Frontal cortex (tissue), 4 donors: ENCODE results near the gene ANKFN1. TPM values are rescaled to one million over a fixed set of nuclear protein-coding genes. Genes with fewer than 3 reads are reported as not detected.

Experiments
- DNase-seq, 2 donors: peaks; one replicate each; pipeline ENCODE4 v3.0.0; 2012; ENCODE audit warnings: low spot score in 2 of 2
- FAIRE-seq: peaks from 2 replicates; lab custom pipeline; 2012; peaks lifted over from hg19 to GRCh38; lab: Jason Lieb, UNC
- total RNA-seq: library from RNA; depleted of rRNA; stranded (reverse); fragments of >200 nt; gene quantifications from one replicate; pipeline ENCODE4 v1.2.3, GENCODE V29; 2014
- donor health status: control.
- donor health status: control.
- donor health status: control.

The ANKFN1 gene
- total RNA-seq, 1 donor from 2014 or later = 2.4 TPM

DNA sequence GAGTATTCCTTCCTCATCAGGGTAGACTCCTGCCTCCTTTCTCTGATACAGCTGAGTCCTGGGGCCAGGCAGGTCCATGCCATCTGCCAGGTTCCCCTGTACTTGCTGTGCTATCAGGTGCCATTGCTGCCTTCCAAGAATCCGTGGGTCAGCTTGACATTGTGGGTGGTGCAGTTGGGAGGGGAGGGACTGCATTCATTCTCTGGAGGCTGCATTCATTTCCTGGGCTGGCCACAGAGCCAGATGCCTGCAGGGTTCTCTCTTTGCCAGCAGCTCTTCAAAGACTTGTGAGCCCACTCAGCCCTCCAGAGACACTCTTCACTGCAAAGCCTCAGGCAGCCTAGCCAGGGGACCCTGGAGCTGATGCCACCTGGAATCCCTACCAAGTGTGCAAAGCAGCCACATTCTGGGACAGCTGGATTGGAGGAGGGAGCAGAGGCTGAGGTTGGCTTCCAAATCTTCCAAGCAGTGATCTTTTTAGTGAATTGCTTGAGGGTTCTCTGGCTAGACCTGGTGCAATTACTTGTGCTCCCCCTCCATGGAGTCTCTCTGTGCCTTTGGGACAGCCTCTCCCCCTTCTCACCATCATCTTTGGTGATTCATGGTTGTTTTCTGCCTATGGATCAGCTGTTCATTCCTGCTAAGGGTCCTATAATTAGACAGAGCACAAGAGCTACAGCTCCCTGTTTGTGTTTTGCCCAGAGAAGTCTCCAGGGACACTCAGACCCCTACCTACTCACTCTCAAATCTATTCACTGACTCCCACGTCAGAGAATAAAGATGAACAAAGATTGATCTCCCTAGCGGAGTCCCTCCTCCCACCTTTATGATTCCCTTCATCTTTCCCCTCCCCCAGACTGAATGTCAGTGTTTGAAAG, 20.9 kb downstream of the ANKFN1 start:
- DNase-seq (no peak), FAIRE-seq (no peak)

DNA sequence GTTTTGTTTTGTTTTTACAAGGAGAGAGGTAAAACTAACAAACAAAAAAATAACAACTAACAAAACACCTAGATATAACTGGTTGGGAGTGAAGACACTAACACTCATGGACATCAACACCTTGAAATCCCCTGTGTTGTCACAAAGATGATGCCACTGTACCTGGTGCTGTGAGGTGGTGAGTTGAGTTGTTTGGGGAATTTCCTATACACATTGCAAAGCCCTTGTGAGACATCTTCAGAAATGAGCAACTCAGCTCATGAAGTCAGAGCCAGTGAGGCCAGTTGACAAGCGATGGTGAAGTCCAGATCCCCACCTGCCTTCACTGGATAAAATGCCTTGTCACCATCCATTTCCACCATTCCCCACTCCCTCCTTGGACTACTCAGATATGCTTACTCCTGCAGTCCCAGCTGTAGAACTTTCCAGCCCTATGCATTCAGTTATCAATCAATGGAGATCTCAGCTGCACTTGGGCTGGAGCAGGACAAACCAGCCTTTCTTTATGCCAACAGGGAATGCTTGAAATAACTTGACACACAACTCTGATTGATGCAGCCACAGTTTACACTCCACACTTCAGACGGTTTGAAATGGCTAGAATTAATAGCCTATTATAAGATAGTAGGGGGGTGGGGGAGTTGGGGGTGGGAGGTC, 22.2 kb downstream of the ANKFN1 start:
- DNase-seq (no peak), FAIRE-seq (no peak)

DNA sequence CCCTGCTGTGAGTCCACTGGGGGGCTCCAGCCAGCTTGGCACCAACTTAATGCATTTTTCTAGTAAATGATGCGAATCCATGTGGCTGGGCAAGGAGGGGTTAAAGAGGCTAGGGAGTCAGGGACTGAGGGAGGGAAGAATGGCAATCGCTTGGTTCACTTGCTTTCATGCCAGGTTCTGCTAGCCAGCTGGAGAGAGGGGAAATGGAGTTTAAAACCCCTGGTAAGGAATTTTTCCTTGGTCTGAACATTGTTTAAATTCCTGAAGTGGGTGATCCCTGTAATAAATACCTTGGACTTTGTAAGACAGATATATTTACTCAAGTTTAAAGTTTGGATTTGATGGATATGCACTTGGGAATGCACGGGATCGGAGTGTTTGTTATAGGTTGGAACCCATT, 22.8 kb downstream of the ANKFN1 start:
- no peak for DNase-seq

DNA sequence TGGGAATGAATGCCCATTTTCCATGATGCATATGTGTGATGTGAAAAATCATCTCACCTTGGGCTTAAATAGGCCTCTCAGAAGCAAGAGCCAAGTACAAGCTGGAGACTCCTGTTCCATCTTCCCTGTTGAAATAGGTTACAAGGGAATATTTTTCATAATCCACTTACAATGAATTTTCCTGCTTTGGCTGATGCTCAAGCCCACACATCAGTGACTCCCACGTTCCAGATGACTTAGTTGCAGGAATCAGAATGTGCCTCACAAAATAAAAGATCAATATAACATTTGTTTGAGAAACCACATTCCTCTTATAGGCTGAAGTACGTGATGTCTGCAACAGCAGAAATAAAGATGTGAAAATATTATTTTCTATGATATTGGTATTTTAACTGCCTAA, 24.1 kb downstream of the ANKFN1 start:
- DNase-seq (no peak), FAIRE-seq (no peak)

More for the DNA sequence above, 22.8 kb downstream of the ANKFN1 start:
- FAIRE-seq = no peak

DNA sequence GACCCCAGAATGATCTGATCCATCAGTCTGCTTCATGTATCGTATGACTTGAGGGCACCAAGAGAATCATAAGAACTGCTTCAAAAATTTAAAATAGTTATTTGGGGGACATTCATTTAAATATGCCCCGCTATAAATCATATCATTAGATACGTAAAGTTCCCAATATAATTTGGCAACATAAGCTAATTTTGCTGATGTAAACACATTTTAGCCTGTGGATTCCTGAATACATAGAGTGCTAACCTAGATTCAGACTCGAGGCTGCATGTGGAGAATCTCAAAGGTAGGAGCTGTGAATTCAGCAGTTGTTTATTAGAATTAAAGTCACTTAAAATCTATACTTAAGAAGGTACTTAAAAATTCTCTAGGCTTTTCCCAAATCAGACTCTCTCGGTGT, 24.9 kb downstream of the ANKFN1 start:
- FAIRE-seq = no peak

DNA sequence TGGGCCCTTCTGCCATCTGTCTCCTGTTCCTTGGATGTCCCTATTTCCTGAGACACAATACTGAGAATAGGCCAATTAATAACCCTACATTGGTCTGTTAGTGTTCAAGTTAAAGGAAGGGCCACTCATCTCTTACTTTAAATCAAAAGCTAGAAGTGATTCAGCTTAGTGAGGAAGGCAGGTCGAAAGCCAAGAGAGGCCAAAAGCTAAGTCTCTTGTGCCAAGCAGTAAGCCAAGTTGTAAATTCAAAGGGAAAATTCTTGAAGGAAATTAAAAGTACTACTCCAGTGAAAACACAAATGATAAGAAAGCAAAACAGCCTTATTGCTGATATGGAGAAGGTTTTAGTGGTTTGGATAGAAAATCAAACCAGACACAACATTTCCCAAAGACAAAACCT, 28.8 kb downstream of the ANKFN1 start:
- no peak for FAIRE-seq
- DNase-seq = no peak

More for the DNA sequence above, 24.9 kb downstream of the ANKFN1 start:
- DNase-seq = no peak

DNA sequence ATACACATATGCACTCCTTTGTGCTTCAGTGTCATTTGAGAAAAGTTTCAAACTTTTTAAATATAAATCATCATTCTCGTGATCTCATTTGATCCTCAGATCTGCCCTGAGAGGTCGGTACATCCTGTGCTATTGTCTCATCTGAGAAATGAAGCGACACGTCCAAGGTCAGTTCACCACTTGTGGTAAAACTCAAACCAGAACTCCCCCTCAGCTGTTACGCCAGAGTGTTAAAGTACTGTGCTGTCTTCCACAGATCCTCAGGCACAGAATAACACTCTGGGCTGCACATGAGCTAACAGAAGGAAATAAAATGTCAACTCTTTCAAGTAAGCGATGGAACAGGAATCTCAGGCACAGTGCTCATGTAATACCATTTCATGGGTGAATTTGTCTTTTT, 31.4 kb downstream of the ANKFN1 start:
- no peak for FAIRE-seq
- DNase-seq = no peak

DNA sequence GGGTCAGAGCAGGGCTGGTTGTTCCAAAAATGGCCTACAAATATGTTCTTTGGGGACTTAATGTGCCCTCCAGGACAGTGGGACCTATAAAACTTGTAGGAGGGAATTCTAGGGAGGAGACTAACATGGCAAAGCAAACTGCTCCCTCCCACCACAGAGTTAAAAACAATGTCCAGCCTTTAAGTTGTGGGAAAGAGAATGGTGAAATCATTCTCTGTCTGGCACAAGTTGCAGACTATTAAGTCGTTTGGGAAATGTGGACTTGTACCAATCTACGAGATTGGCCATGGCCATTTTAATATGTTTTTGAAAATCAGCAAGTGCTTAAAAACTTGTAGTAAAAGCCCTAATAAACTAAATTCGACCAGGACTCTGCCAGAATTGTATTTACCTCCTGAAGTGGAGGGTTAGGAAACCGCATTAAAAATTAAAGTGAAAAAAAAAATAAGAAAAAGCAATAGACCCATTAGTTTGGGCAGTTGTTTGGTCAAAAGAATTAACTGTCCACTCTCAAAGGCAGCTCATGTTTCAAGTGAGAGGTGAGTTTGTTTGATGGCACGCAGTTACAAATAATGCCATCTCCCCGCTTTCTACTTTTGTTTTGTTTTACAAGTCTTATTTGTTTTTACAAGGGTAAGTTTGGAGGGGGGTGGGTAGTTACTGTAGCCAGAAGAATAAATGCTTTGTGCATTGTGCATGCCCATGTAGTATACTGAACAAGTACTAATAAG, 32.4 kb downstream of the ANKFN1 start:
- FAIRE-seq (no peak), DNase-seq (no peak)

DNA sequence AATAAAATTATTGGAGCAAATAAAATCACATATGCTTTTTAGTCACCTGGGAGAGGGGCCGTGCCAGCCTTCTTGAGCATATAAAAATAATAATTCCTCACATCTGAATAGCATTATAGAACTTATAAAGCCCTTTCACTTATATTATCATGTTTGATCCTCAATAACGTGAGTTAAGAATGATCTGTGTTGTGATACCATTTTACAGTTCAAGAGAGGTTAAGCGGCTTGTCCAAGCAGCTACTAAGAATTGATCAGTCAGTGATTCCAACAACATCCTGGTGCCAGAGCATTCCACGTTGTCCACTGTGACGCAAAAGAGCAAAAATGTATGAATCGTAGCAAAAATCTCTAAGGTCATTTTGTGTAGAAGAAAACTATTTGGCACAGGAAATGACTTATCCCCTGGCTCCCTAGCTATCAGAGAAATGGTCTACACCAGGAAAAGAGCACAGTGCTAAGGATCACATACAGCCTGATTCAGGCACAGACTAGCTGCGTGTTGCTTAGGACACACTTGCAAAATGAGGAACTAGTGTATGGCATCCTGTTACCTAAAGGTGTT, 33.0 kb downstream of the ANKFN1 start:
- no peak for FAIRE-seq
- no peak for DNase-seq

DNA sequence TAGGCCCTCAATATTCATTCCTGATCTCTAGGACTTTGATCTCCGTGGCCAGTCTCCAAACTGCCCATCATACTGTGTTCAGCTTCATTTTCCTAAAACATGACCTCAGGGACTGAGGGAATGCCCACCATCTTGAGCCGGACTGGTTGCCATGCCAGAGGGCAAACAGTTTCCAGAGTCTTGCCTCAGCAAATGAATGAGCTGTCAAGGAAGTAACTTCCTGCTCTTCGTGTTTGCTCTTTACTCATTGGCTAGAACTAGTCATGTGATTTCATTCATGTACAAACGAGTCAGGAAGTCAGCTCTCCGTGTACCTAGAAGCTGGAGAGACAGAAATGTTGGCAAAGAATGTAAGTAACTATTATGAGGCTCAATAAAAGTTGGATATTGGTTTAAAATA, 50.2 kb downstream of the ANKFN1 start:
- FAIRE-seq = no peak
- no peak for DNase-seq

DNA sequence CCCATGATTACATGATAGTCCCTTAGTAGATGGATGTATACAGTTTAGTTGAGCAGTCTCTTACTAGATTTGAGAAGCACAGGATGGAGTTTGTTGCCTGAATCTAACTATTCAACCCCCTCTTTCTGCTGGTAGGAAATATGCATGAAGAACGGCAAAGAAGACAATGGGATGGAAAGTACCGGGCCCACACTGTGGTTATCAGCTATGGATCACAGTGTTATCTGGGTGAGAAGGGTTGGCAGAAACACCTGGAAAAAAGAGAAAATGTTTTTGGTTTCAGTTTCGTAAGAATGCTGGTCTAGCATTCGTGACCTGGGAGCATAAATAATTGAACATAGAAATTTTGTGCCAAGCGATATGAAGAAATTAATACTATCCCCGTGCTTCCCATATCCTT, 53.1 kb downstream of the ANKFN1 start:
- DNase-seq = no peak
- FAIRE-seq = no peak

DNA sequence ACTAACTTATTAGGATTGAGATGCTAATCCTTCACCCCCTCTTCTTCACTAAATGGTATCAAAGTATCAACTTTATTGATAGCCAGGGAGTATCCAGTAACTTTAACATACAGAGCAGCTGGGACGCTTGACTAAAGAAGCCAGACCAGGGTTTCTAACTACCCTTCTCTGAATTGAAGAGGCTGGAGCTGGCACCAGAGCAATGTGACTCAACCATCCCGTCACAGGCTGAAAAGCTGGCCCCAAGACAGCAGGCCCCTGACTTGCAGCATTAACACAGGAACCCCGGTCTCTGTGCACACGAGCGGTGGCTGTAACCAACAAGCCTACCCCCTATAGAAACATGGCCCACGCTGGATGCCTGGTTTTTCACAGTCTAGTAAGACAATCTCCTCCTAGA, 59.8 kb downstream of the ANKFN1 start:
- DNase-seq (no peak), FAIRE-seq (no peak)

DNA sequence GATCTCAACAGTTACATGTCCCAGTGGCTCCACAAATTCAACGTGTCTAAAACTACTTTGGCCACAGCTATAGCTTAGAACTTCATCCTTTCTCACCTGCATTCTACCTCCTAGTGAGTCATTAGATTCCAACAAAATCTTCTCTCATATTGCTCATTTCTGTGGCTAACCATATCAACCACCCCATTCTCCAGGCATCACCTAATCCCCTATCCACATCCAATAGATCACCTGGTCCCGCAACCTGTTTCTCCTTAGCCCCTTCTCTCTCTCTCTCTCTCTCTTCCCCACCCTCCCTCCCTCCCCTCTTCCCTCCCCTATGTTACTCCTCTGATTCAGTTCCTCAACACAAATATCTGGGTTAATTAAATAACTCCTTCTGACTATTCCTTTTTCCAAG, 64.6 kb downstream of the ANKFN1 start:
- no peak for FAIRE-seq

DNA sequence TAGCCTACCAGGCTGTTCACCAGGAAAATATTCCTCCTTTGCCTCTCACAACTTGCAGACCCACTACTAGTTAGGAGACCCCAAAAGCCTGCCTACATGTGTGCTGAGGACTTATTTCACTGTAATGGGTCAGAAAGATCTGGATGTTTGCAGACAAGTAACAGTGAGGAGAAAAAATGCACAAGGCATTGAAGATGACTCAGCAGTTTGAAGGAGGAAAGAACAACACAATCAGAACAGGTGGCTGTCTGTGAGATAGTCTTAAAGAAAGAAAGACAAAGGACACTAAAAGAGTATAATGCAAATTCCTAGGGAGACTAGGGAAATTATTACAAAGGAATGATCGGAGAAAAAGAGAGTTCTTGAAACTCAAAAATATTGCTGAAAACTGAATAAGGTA, 69.0 kb downstream of the ANKFN1 start:
- no peak for DNase-seq
- FAIRE-seq = no peak

More for the DNA sequence above, 64.6 kb downstream of the ANKFN1 start:
- no peak for DNase-seq

DNA sequence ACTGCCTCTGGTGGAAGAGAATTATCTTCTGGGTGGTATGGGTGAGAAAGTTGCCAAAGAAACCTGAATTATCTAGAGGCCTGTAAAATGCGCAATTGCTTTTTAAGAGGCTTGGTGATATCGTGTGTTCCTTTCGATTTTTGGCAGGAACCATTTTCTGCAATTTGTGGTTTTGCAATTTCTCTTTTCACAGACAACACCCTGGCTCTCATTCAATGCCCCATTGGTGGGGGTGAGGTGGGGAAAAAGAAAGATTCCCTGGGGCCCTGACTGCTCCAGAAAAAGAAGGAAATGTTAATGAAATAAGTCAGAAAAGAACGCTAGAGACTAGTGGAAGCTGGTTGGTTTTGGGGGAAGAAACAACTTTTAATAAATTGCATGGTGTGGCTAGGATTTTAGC, 77.4 kb downstream of the ANKFN1 start:
- FAIRE-seq (no peak), DNase-seq (no peak)

DNA sequence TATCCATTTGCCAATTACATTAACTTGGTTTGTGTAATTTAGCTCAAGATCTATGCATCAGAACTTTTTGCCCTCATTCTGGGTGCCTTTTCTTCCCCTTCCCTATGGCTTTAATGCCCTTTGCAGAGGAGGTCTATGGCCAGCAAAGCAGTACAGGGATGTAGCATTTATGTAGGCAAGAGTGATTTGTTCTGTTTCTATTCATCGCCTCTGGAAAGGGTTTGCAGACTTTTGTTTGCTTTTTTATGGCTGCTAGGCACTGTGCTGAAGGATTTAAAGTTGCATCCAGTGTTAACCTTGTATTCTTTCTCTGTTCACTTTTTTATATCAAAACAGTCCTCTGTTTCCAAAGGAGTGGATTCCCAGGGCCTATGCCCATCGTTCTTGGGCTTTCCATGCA, 78.0 kb downstream of the ANKFN1 start:
- FAIRE-seq (no peak), DNase-seq (no peak)

DNA sequence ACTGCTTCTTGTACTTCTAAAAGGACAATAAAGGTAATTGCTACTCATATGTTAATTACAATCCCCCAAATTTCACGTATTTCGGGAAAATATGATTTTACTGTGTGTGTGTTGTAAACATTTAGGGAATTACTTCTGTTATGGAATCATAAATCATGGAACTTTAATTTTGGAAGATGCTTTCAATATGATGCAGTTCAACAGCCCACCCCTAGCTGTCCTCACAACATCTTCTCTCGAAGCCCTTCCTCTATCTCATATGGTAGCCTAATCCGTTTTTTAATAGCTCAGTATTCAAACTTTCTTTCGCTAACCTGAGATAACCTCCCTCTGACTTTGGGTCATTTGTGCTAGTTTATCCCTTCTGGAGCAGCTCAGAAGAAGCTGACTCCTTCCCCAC, 78.4 kb downstream of the ANKFN1 start:
- no peak for DNase-seq
- FAIRE-seq = no peak

DNA sequence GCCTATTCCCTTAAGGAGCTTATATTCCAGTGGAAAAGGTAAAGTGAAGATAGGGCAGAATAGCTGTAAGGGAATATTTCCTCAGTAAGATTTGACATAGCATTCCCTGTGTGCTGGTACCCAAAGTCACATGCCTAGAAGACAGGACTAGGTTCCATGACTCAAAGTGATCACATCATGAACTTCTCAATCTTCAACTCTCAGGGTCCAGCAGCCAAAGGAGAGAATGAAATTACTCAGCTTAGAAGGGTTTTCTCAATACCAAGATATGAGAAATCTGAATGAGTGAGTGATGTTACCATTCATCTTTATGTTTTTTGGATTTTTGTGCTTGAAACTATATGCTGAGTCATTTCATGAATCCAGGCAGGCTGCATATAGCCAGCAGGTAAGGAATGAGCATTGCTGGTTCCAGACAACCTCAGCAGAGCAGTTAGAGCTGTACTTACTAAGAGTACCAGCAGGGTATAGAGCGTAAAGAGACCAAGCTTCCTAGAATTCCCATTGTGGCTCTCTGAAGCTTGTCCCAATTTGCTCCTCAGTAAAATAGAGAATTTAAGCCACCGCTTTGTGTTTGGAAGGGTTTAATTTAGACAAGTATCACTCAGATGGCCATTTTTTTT, 91.1 kb downstream of the ANKFN1 start:
- DNase-seq = no peak

DNA sequence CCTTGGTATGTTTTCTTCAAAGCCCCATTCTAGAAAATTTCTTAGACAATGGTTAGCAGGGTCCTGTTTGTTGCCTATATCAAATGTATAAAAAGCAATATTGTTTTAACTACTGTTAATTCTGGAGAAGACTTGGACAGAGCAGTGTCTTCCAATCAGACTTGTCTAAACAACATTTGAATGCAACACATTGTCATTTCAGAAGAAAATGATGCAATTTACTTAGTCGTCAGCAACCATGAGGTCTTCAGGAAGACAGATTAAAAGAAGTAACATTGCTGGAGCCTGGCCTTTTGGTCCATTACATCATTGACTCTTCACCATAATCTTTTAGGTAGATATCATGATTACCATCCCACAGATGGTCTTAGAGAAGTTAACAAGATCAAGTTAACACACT, 94.5 kb downstream of the ANKFN1 start:
- DNase-seq (no peak), FAIRE-seq (no peak)

More for the DNA sequence above, 91.1 kb downstream of the ANKFN1 start:
- FAIRE-seq = no peak

DNA sequence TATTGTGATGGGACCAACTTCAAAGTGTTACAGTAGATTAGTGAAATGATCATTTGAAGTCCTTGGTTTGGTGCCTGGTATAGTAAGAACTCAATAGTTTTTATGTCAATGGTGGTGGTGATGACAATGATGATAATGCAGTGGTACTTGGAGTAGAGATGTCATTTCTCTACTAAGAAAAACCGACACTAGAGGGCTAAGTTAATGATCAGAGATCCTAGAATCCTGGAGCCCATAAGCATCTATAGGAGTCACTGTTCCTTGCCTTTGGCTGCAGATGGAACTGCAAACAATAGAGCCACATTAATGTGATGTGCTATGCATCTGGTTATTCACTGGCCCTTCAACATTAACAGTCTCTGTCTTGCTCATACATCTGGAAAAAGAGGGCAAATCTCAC, 103.8 kb downstream of the ANKFN1 start:
- FAIRE-seq (no peak), DNase-seq (no peak)
